GM19328 (cell line): ENCODE results near the gene HES4.
"Not testable (repeated sequence)": the region's sequence is repeated elsewhere in the genome, so short reads cannot be mapped to it uniquely, and the experiment has no call there.

Experiments used
- ATAC-seq: cut with Tn5 transposase; IDR thresholded peaks from one replicate; pipeline ENCODE4 v1.9.1; 2021; ENCODE audit warnings: mild to moderate bottlenecking, moderate library complexity; ENCODE audit not compliant: unreplicated experiment

Gene HES4

DNA sequence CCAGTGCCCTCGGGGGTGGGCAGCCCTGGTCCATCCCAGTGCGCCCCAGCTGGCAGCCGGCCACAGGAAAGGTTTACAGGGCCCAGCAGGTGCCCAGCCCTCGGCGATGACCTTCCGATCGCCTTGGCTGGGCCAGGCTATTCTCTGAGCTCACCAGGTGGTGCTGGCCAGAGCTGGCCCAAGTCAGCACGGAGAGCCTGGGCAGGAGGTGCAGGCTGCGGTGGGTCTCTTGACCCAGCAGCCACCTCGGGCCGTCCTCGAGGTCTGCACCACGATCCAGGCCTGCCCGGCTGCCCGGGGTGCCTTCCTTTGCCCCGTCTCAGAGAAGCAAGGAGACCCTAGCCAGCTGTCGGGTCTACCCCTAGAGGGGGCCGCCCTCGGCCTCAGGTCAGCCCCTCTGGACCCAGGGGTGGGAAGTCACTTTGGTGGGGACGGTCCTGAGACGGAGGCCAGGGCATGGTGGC is 18.4 kb downstream of the HES4 start:
- ATAC-seq = no peak

DNA sequence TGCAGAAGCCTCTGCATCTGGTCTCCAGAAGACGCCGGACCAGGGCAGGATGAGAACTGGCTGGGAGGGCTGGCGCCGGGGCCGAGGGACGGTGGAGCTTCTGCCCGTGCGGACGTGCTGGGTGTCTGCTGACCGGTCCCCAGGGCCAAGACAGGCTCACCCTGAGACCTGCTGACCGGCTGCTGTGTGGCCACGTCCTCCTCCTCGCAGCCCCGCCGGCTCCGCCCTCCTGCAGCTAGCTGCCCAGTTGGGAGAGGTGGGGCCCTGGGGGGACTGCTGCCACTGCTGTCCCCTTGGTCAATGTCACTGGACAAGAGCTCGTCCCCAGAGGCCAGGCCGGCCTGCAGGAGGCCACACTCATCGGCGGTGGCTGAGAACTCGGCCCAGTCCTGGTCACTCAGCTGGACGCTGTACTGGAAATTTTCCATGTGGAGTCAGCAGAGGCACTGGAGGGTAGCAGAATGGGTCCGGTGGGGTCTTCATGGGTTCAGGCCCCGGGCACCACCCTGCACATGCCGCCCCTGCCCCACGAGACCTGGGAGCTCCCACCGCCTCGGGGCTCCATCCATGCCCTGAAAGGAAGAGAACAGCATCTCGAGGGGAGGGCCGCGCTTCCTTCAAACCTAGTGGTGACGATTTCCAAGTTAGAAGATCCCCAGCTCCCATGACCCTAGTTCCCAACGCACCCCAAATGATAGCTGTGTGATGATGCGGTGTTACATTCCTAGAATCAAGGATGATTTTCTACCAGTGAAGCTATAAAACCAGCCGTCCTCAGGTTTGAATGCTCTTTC is 19.1 kb downstream of the HES4 start:
- ATAC-seq = no peak

DNA sequence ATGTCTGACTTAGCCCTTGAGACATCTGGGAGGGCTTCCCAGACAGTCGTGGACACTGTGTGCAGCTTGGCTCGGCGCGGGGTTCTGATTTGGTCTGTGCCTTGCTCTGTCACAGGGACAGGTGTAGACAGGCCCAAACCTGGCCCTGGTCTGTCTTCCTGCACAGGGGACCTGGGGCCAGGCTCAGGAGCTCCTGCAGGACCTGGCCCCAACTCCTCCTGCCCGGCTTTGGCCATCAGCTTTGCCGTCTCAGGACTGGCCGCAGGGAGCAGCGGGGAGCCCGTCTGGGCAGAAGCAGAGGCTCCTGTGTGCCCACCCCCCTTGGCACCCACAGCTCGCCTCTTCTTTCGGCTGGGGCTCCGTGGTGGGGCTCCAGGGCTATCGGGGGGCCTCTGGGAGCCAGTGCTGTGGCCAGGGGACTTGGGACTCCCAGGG is 19.7 kb downstream of the HES4 start:
- no peak for ATAC-seq

DNA sequence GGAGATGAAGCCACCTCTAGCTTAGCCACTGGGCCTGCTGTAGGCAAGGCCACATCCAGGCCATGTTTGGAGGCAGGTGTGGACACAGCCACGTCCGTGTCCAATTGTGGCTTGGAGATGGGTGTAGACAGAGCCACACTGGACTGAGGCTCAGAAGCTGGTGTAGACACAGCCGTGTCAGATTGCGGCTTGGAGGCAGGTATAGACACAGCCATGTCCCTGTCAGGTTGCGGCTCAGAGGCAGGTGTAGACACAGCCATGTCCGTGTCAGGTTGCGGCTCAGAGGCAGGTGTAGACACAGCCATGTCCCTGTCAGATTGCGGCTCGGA is 20.2 kb downstream of the HES4 start:
- ATAC-seq = no peak

DNA sequence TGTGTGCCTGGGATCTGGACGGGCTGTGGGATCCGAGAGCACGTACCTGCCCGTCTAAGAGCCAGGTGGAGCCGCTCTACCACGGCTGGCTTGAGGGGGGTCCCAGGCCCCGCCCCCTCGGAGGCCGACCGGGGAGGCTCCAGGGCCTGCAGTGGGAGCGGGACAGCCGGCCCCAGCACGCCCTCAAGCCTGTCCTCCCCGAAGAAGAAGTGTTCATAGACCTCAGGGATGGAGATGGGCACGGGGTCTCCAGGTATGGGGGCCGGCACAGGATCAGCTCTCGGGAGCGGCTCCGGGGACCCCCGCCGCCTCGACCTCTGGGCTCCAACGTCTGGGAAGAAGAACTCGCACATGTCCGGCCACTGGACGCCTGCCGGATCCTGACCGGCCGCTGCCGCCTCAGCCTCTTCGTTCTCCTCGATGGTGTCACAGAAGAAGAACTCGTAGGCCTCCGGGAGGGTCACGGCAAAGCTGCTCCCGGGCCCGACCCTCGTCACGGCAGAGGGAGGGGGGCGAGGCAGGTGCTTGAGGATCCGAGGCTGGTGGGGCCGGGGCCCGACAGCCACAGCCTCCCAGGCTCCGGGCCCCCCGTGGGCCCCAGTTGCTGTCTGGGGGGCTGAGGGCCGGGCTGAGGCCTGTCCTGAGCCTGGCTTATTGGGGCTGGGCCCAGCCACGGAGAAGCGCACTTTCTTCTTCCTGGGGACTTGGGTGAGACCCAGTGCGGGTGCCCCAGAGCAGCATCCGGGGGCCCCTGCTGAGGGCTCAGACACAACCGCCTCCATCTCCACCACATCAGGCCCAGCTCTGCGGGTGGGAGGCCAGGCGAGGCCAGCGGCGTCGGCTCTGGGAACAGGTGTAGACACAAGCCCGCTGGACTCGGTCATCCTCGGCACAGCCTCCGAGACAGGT is 20.8 kb downstream of the HES4 start:
- ATAC-seq = no peak

DNA sequence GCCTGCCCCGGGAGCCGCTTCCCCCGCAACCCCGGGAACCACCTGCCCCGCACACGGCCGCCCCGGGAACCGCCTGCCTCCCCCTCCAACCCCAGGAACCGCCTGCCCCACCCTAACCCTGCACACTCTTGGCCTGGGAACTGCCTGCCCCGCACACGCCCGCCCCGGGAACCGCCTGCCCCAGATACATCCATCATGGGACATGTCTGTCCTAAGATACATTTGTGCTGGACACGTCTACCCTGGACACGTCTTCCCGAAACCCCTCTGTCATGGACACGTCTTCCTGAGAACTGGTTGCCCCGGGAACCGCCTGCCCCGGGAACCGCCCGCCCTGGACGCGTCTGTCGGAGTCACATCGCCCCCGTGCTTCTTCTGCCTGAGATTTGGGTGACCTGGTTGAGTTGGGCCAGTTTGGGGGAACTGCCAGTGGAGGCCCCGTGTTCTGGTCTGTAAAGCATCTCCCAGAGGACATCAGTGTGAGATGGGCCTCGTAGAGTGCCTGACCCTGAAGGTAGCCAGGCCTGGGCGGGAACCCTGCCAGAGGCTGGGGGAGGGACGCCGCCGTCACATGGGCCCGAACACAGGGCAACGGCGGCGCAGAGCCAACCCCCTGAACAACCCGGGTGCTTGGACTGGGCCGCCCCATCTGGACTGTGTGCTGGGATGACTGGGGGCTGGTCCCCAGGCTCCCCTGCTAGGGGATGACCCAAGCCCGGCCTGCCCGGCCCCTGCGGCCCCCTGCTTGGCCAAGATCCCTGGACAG is 21.6 kb downstream of the HES4 start:
- no peak for ATAC-seq

DNA sequence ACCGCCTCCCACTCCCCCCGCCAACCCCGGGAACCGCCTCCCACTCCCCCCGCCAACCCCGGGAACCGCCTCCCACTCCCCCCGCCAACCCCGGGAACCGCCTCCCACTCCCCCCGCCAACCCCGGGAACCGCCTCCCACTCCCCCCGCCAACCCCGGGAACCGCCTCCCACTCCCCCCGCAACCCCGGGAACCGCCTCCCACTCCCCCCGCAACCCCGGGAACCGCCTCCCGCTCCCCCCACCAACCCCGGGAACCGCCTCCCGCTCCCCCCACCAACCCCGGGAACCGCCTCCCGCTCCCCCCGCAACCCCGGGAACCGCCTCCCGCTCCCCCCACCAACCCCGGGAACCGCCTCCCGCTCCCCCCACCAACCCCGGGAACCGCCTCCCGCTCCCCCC is 23.1 kb downstream of the HES4 start:
- not testable (repeated sequence) for ATAC-seq

DNA sequence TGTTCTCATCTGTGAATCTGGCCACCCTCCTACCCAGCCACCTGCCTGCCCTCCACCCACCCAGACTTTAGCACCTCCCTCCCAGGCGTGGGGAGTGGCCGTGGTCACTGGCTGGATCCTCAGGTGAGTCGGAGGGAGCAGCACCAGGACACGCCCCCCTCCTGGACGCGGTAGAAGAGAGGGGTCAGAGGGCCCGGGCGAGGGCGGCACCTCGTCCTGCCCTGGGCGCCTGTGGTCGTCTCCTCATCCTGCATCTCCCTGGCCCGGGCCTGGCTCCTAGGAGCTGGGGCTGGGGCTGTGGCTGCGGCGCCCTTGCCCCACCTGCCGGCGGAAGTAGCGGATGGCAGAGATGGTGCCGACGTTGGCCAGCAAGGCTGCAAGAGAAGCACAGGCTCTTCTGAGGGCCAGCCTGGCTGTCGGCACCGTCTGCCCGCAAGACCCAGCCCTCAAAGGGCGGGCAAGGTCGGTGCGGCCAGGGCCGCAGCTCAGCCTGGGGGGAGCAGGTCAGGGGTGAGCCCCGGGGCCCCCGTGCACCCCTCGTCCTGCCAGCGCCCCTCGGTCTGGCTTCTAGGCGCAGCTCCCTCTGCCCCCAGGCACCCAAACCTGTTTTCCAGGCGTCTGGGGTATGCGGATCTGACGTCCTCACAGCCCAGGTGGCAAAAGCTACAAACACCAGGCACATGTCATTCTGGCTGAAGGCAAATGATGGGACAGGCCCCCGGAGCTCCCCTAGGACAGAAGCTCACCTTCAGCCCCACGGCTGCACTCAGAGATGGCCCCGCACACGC is 23.8 kb downstream of the HES4 start:
- ATAC-seq = no peak

DNA sequence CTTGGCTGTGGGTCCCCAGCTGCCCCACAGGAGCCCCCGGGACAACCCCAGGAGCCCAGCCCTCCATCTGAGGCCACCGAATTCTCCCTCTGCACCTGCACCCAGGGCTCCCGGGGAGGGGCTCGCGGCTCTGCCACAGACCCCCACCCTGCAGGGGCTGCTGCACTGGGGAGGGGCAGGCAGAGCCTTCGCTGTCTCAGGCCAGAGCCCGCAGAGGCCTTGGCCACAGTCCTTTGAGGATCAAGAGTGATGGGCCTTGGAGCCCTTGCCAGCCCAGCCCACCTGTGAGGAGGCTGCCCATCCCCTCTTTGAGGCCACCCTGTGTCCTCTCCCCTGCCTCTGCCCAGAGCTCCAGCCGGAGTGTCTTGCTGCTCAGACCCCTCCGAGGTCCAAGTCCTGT is 24.5 kb downstream of the HES4 start:
- ATAC-seq = no peak

DNA sequence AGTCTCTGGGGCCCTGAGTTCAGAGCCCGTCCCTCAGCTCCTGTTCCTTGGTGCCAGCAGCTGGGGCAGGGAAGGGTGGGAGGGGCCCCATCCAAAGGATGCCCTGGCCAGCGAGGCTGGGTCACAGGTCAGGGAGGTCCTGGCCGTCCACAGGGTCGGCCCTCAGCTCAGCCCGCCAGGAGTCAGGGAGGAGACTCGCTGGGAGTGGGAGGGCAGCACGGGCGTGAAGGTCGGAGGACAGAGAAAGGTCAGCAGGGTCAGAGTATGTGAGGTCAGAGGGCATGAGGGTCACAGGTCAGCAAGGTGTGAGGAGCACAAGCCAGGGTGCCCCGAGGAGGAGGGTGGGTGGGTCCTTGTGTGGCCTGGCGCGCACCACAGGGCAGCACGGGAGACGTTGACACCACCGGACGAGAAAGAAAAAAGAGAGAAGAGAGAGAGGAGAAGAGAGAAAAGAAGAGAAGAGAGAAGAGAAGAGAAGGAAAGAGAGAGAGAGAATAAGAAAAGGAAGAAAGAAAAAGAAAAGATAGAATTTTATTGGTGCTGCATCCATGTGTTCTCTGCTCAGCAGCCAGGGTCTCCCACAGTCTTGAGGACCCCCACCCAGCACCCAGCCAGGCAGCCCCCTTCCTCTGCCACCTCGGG is 25.1 kb downstream of the HES4 start:
- ATAC-seq = no peak

DNA sequence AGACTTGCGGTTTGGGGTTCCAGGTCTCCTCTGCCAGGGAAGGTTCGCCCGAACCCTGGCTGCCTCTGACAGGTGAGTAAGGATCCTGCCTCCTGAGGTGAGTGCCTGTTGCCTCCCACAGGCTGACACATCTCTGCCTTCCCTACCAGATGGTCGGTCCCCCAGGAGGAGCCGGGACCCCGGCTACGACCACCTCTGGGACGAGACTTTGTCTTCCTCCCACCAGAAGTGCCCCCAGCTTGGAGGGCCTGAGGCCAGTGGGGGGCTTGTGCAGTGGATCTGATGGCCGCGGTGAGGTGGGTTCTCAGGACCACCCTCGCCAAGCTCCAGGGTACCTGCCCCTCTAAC is 25.6 kb downstream of the HES4 start:
- ATAC-seq = no peak

DNA sequence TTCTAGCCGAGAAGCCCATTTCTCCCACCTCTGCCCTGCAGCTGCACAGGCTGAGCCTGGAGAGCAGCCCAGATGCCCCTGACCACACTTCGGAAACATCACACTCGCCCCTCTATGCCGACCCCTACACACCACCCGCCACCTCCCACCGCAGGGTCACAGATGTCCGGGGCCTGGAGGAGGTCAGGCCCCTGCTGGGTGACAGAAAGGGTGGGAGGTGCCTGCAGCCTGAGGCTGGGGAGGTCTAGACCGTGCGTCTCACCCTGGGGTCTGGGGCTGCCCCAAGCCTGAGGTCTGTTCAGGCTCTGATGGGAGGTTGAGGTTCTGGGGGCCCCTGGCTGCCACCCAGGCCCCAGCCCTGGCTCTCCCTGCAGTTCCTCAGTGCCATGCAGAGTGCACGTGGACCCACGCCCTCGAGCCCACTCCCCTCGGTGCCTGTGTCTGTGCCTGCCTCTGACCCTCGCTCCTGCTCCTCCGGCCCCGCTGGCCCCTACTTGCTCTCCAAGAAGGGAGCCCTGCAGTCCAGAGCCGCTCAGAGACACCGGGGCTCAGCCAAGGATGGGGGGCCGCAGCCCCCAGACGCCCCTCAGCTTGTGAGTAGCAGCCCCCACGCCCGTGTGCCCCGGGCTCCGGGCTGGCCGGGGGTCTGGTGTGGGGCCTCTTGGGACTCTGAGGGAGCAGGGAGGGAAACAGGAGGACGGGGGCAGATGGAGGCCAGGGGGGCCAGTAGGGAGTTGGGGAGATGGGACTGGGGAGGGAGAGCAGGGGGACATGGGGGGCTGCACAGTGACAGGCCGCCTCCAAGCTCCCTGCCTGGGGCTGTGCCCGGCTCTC is 26.2 kb downstream of the HES4 start:
- no peak for ATAC-seq

DNA sequence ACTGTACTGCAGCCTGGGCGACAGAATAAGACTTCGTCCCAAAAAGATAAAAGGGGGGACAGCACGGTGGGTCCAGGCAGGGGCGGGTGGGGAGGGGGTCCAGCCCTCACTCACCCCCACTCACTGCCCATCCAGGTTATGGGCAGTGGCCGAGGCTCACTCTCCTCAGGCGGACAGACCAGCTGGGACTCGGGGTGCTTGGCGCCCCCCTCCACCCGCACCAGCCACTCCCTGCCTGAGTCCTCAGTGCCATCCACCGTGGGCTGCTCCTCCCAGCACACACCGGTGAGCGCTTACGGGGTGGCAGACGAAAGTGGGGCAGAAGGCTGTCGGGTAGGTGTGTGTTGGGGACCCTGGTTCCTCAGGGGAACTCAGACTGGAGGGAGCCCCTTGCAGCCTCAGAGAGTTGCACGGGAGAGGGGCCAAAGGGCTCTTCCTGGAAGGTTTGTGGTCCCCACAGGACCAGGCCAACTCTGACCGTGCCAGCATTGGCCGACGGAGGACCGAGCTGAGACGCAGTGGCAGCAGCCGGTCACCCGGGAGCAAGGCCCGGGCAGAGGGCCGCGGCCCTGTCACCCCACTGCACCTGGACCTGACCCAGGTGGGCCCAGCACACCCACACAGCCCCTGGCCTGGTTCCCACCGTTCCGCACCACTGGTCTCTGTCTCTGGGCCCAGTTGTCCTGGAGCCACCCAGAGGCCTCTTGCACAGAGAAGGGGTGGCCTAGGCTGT is 27.0 kb downstream of the HES4 start:
- ATAC-seq = no peak

DNA sequence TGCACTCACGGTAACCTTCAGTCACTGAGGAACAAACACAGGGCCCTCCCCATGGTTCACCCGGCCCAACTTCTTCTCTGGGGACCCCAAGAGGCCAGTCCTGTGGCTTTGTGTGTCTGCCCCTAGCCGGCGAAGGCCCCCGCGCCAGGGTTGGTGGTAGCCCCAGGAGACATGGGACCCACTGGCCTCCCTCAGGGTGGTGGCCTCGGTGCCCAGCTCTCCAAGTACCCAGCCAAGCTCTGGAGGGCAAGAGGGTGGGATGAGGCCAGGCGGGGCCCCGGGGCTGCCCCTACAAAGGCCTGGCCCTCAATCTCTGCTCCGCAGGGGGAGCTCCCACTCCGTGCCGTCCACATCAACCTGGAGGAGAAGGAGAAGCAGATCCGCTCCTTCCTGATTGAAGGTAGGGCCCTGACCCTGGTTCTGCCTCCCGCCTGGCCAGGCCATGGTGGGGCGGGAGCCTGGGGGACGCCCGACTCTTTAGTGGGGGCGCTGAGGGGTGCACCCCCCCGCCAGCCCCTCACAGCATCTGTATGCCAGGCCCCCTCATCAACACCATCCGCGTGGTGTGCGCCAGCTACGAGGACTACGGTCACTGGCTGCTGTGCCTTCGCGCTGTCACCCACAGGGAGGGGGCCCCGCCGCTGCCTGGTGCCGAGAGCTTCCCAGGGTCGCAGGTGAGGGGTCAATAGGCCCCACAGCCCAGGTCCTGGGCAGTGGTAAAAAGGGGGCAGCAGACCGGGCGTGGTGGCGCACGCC is 28.0 kb downstream of the HES4 start:
- no peak for ATAC-seq

DNA sequence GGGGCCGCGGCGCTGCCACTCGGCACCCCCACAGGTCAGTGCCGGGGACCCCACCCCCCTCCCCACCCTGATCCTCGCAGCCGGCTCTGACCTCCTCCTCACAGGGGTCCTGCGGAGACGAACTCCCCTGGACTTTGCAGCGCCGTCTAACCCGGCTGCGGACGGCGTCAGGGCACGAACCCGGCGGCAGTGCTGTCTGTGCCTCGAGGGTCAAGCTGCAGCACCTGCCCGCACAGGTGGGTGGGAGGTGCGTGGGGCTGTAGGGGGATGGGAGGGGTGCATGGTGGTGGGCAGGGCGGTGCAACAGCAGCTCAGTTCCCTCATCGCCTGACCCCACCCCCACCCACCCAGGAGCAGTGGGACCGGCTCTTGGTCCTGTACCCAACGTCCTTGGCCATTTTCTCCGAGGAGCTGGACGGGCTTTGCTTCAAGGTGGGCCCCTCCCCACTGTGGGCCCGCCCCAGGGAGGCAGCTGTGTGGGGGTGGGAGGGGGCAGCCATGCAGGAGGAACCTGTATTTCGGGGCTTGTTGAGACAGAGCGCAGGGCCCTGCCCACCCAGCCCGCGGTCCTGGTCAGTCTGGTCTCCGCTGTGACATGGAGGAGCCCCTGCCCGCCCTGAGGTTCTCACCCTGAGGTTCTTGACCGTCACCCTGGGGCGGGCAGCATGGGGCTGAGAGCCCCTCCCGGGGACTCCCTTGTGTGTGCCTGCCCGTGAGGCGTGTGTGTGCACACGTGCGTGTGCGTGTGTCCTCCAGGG is 28.7 kb downstream of the HES4 start:
- no peak for ATAC-seq

DNA sequence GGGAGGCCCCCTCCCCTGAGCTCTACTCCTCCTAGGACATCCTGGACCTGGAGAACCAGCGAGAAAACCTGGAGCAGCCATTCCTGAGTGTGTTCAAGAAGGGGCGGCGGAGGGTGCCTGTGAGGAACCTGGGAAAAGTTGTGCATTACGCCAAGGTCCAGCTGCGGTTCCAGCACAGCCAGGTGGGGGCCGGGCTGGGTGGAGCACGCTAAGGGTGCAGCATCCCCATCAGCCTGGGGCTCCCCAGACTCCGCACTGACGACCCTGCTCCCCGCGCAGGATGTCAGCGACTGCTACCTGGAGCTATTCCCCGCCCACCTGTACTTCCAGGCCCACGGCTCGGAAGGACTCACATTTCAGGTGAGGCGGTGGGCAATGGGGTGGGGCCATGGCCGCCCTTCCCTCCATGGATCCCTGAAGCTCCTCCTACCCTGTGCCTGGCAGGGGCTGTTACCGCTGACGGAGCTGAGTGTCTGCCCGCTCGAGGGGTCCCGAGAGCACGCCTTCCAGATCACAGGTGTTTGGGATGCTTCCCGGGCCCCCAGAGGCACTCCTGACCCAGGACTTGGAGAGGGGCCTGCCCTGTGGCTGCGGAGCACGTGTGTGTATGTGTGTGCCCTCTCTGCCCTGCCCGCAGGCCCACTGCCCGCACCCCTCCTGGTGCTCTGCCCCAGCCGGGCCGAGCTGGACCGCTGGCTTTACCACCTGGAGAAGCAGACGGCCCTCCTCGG is 29.5 kb downstream of the HES4 start:
- ATAC-seq = no peak
